GM21447 (cell line): Measurements from ENCODE around the gene CIITA.

Source experiments
- ATAC-seq: cut with Tn5 transposase; IDR thresholded peaks from one replicate; pipeline ENCODE4 v1.9.1; 2021; ENCODE audit not compliant: unreplicated experiment

Gene CIITA

DNA sequence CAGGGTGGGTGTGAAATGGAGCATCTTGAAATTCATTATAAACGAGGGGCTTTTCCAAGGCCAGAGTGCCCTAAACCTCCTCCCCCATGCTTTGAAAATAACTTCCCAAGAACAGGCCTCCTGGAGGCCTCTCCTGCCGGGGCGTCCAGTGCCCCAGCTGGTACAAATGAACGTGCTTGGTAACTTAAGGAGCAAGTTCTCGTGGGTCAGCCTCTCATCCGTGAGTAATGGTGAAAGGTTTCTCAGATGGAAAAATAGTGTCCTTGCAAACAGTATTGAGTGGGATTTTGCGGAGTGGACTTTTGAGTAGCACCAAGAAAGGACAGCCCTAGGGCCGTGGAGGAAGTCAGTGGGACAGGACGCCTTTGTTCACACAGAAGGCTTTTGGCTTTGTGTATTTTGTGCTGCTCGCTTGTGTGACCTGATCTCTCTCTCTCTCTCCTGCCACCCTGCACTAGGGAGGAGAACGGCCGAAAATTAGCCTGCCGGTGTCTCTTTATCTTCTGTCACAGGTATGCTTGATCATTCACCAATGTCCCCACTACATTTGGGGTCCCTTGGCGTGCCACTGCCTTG is 102.0 kb downstream of the CIITA start:
- ATAC-seq: no peak

DNA sequence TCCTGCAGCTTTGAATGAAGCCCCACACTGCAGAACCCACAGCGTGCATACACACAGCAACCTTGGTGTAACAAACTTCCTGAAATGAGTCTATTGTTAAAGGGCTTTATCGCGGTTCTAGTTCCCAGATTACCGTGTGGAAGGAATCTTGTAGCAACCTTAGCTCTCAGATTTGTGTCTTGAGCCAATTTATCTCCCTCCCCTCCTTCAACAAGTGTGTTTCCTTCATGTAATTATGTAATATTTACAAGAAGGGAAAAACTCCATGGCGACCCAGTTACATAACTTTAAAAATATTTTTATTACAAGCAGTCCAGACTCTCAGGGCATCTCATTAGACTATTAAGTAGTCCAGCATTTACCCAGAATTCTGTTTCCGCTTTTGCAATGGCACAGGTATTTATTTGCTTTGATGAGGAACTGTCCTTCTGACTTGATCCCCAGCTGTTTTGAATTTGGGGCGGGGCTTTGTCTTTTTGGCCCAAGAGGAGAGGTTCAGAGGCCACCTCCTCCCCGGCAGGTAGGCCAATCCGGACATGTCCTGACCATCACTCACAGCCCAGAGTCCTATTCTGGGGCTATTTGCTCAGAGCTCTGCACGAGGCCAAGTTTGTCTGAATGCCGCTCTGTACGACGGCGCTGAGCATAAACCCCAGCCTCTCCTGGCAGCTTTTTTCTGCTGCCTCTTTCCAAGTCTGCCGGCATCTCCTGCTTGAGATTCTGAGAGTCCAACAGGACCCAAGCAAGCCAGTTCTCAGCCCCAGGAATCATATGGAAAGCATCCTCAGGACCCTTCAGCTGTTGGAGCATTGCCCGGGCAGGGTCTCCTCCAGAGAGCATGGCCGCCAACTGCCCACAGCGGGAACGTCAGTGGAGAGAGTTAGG is 103.0 kb downstream of the CIITA start:
- ATAC-seq: no peak

DNA sequence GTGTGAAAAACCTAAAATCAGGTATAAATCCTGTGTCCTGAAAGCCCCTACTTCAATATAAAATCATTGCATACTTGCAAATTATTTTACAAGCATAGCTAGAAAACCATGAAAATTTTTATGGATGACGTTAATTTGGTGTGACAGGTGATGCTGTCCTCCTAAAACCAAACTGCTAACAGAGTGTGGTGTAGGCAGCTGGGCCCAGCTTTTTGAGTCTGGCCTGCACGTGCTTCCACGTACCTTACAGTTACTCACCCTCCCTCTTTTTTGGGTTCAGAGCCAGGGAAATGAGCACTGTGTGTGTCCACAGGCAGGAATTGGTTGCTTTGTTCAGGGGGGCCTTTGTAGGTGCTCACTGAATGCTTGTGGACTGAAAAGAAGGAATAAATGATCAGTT is 103.8 kb downstream of the CIITA start:
- ATAC-seq: no peak

DNA sequence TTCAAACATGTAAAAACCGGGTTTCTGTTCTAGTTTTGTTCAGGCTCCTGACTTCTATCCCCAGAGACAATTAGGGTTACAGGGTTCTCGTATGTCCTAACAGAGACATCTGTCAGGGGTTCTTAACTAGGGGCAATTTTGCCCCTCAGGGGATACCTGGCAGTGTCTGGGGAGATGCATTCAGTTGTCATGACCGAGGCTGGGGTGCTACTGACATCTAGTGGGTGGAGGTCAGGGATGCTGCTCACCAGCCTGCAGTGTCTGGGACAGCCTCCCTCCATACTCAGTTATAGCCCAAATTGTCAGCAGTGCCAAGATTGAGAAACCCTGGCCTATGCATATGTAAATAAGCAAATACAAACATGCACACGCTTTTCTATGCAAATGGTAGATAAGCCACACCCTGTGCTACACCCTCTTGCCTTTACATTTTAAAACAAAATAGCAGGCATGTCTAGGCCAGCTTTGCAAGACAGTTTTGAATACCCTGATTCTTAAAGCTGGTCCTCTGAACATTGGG is 104.8 kb downstream of the CIITA start:
- peak; percentile 57 for ATAC-seq

DNA sequence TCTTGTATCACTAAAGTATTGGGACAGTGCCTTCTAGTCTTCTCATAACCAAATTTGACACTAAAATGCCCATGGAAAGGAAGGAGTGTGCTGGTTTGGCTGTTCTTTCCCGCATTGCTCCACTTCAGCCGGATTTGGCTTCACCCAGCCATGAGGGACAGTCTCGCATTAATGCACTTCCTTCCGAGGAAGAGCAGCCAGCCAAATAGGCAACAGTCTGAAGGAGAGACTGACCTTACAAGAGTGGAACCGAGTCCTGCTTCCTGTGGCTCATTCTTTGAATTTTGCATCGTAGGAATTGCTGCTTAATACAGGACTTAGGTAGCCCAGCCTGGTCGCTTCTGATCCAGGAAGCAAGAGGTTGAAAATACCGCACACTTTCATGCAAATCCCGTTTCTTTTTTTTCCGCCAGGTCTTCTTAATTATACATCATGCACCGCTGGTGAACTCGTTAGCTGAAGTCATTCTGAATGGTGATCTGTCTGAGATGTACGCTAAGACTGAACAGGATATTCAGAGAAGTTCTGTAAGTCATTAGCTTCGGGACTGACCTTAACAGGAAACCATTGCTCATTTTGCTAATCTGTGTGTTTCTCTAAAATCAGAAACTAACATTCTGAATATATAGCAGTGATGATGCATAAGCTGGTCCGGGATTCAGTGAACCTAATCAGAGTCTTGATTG is 105.6 kb downstream of the CIITA start:
- peak; percentile 57 for ATAC-seq

DNA sequence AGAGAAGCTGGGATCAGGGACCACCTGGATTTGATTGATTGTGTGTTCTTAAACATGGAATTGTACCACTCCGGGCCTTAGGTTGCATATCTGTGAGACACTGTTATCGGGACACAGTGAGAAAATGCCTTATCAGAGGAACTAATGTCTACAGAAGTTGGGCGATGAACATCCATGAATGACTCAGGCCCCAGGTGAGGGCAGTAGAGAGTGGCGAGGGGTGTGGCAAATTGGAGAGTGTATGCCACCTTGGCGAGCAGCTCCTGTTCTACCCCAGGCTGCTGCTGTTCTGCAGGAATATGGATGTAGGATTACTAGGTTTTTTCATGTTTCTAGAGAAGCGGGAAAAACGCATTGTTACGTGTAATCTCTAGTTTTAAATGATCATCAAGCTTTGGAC is 106.2 kb downstream of the CIITA start:
- ATAC-seq: peak; percentile 14

DNA sequence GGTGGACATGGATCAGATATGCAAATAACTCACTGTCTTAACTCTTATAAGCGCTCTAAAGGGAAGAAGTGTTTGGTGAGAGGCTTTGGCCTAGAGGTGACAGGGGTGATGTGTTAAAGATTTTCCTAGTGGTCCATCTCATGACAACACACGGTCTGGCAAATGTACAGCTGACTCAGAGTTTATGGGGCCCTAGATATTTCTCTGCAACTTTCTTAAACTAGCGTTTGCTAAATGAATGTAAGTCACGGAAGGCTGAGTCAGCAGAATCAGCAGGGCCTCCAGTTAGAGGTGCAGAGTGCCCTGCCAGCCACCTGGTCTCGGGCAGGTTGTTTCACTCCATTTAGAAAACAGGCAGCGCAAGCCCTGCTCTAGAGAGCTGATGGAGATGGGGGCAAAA is 107.5 kb downstream of the CIITA start:
- no peak for ATAC-seq
